Stimulated activated CD4-positive, alpha-beta T cell treated with anti-CD3 and anti-CD28 coated beads, Interleukin-15, amount 100 ng/mL, for 1 hour (primary cell): Measurements from ENCODE around the gene YJEFN3.
A peak's percentile ranks its signal among the peaks of the same experiment; 100 is the strongest.

Experiments
- DNase-seq, 2 donors: peaks; one replicate each; pipeline ENCODE4 v3.0.0-alpha.2; 2020; ENCODE audit warnings: low read depth in 1 of 2, low spot score in 1 of 2

YJEFN3 gene, protein sequence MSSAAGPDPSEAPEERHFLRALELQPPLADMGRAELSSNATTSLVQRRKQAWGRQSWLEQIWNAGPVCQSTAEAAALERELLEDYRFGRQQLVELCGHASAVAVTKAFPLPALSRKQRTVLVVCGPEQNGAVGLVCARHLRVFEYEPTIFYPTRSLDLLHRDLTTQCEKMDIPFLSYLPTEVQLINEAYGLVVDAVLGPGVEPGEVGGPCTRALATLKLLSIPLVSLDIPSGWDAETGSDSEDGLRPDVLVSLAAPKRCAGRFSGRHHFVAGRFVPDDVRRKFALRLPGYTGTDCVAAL

DNA sequence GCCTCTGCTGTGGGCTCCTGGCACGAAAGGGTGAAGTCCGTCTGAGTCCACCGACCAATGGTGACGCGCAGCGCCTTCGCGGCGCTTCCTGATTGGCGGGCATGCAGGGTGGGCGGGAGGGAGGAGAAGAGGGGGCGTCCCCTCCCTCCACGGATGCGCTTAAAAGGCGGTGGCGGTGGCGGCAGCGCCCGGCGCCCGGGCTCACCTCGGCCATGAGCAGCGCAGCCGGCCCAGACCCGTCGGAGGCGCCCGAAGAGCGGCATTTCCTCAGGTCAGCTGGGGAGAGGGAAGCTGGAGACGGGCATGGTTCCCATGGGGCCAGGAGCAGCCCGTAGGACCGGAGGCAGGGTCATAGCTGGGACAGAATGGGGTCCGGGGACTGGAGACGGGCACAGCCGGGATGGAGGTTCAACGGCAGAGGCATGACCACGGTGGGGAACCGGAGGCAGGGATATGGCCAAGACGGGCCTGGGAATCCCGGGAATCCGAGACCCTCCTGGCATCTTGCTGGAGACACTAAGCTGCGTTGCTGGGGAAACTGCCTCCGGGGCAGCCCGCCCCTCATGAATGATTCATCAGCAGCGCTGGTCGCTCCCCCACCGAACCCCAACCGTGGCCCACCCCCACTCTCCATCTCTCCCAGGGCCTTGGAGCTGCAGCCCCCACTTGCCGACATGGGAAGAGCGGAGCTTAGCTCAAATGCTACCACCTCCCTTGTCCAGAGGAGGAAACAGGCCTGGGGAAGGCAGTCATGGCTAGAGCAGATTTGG, at the start of gene YJEFN3:
Gene YJEFN3, plus strand, starts transcription at position 191 of the 770 bp plus-strand sequence. Its CDS starts 22 bp downstream, at position 213.
- DNase-seq, result no peak

DNA sequence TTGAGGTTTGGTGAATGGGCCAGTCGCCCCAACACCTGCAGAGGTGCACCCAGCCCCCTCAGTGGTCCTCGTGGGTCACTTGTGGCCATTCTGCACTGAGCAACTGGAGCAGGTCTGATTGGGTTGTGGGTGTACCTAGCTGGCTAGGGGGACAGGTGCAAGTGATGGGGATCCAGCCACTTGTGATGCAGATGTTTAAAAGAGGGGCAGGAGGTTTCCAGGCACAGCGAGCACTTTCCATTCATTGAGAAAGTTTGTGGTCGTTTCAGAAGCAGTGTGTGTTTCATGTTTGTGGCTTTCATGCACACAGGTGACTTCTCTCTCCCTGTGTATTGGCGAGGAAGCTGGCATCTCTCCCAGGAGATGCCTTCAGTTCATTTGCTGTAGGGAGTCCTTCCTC, 48.0 kb upstream of the YJEFN3 start:
- DNase-seq, result no peak

DNA sequence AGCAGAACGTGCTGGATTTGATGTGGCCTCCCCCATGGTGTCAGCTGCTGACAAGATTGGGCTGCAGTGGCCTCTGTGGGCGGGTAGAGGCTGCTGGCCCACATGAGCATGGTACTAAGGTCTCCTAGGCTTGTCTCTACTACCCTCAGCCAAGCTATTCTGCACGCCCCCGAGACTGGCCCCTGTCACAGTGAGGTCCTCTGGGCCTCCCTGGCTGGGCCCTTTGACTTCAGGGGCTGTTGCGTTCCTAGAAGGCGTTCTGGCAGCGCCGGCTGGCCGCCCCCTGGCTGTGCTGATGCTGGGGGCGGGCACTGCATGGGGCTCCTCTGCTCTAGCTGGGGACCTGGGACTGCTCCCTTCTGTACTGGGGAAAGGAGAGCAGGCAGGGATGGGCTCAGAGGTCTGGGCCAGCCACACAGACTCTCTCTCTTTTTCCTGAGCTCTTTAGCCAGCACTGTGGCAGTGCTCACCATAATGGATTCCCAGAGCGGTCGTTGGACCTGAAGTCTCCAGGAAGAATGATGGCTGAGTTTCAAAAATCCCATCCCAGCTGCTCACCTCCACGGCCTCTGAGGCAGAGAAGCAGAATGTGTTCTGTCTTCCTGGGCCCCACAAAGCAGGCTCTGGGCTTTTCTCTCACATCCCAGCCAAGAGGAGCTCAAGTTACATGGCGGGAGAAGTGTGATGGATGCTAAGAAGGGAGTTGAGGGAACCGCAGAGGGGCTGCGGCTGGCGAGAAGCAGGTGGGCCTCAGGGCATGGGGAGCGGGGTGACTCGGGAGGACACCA, 45.7 kb upstream of the YJEFN3 start:
- DNase-seq, result no peak

DNA sequence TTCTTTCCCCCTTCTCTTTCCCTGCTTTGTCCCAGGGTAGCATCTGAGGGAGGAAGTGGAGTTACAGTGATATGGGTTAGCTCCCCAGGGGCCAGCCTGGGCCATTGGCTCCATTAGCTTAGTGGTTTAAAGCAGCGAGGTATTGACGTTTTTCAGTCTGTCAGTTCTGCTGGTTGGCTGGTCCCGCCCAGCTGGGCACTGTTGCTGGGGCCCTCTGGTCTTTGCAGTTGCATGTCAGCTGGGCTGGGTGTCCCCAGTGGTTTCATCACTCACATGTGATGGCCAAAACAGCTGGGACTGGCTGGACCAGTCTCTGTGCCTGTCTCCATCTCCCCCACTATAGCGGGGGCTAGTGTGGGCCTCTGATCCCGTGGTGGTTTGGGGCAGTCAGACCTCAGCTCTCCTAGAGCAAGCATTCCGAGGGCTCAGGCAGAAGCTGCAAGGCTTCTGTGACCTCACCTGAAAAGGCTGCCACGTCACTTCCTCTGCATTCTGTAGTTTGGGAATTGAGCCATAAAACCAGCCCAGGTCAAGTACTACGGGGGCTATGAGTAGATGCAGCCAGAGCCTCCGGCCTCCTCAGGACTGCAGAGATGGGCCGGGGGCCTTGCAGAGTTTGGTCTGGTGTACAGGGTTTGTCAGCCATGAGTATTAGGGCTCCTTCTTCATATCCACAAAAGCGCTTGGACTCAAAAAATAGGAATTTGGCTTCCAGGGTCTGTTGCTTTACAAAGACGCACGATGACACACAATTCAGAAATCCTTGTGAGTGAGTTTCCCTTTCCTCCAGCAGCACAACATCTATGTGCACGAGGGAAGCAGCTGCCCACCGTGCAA, 43.3 kb upstream of the YJEFN3 start:
- no peak for DNase-seq

DNA sequence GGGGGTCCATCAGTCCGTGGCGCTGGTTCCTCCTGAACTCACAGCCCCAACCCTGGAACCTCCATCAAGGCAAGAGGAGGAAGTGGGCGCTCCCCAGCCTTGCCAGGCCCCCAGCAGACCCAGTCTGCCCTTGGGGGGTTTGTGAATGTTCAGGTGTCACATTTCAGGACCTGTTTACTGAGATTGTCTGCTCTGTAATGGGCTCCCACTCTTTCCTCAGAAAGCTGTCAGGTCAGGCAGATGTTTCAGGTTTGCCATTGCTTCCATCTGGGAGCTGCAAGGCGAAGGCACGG, 42.8 kb upstream of the YJEFN3 start:
- no peak for DNase-seq

DNA sequence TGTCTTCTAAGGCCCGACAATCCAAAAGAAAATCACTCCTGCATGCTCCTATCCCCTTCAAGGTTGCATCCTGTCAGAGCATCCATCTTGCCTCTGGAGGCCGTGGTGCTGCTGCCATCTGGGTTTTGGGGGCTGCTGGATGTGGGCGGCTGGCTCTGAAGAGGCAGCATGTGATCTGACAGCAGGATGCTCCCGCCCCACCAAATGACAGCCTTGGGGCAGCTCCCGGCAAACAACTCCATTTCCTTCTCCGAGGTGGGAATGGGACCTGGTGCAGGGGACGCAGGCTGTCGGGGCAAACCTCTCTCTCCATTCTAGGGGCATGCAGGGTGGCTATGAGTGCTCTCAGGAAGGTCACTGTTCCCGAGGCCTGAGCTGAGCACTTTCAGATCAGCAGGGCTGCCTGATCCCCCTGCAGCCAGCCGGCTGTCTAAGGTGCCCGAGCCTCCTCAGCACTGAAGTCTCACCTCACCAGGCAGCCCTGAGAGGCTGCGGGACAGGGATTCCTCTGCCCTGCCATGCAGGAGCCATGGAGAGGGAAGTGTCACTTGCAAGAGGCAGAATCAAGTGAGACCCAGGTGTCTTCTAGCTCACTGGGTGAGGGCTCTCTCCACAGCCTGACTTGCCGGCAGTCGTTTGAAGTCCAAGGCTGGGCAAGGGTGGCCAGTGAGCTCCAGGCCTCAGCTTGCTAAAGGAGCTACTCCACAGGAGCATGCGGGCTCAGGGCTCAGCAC, 42.2 kb upstream of the YJEFN3 start:
- DNase-seq, result no peak

DNA sequence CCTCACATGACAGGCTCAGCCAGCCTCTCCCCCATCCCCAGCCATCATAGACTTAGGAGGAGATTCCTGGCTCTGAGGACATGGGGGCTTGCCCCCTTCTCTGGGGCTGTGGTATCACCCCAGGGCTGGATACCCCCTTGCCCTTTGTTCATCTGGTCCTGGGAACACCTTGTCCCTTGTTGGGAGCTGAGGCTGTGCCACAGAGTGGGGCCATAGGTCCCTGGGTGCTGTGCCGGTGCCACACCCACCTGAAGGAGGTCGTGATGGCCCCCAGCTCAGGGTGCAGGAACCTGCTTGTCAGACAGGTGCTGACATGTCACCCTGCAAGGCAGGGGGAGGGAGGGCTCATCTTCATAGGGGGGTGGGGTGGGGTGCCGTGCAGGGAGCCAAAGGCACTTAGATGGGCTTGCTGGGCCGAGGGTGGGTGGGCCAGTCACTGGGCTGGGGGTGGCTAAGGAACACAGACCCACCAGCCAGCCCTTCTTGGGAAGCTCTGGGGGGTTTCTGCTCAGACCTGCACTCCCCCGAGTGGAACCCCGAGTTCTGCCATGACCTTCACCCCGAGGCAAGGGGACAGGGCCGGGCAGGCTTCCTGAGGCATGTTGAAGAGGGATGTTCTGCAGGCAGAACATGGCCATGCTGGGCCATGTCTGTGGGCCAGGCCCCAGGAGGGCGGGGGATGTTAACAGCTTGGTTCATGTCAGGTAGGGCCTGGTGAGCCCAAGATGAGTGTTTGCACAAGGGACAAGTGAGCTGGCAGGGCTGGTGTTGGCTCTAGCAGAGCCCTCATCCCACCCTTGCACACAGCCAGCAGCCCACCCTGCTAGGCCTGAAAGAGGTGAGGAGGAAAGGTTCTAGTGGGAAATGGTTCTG, 41.4 kb upstream of the YJEFN3 start:
- DNase-seq, result no peak

DNA sequence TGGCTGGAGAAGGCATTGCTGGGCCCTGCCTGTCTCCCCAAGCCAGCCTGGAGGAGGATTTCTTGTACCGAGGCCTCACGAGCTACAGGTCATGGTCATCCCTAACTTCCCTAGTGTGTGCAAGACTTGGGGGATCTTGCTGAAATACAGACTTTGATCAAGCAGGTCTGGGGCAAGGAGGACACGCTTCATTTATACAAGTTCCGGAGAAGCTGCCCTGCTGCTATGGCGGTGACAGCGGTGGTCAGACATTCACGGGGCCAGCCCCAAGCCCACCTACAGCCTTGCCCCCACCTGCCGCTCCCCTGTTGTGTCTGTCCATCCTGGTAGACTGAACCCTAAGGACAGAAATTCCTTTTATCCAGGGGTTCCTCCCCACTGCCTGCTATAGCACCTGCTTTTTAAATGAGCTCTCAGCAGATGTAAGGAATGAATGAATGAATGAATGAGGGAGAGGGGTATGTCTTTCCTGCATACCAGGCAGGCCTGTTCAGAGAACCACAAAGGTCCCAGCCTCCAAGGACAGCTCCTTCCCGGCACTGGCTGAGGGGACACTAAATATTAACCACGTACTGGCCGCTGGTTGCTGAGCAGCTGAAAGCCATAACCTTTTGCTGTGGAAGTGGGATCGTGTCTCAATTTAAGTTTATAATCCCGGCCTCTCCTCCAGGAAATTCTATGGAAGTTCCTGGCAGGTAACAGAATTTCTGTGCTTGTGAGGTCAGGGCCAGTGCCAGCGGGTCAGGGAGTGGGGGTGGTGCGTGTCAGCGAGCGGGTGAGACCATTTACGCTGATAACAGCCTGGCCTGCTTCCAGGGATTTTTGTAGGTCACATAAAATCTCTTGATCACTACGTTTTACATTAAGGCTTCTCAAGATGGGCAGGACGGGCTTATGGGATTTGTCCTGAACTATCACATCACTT, 40.5 kb upstream of the YJEFN3 start:
- DNase-seq, result no peak

DNA sequence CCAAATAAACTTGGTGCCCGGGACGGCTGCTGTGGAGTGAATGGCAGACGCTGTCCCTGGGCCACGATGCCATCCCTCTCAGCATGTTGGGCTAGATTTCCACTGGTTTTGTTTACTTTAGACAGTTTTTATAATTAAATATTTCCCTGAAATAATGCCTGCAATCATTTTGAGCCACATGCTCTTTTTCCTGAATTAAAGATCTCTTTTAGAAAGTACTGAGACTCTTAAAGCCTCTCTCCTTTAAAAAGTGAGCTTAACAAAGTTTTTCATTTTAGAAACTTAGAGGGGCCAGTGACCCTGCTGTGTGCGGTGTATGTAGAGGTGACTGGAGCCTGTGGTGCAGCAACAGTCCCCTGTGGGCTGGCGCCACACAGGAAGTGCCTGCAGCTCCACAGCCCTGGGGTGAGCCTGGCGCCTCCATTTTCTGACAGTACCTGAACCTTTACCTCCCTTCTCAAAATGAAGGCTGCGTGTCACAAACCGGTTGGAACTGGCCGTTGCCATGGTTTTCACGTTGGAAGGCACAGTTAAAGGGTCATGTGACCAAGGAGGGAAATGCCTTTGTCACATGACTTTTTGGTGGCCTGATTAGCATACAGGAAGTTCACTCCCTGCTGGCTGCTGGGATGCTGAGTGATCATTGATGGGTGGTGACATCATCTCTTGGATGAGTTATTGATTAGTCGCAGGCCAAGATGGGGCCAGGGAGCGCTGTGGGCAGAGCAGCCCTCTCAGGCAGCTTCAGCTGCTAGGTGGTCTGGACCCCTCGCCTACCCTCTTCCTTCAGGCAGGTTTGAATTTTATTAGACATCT, 39.6 kb upstream of the YJEFN3 start:
- DNase-seq, result peak; percentile 58 to 74

DNA sequence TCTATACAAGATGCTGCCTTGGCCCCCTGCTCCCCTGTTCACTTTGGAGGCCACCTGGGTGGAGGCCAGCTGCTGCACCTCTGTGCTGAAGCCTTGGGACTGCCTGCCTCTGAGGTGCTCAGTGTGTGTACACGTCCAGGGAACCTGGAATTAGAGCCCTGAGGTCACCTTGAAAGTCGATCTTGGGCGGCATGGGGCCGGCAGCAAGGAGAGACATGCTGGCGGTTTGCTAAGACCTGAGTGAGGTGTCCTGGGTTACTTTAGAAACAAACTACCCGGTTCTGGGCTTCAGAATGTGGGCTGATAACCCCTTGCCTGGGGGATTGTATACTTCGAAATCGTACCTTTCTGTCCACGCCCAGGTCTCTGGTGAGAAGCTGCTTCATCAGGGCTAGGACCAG, 38.9 kb upstream of the YJEFN3 start:
- DNase-seq, result no peak

DNA sequence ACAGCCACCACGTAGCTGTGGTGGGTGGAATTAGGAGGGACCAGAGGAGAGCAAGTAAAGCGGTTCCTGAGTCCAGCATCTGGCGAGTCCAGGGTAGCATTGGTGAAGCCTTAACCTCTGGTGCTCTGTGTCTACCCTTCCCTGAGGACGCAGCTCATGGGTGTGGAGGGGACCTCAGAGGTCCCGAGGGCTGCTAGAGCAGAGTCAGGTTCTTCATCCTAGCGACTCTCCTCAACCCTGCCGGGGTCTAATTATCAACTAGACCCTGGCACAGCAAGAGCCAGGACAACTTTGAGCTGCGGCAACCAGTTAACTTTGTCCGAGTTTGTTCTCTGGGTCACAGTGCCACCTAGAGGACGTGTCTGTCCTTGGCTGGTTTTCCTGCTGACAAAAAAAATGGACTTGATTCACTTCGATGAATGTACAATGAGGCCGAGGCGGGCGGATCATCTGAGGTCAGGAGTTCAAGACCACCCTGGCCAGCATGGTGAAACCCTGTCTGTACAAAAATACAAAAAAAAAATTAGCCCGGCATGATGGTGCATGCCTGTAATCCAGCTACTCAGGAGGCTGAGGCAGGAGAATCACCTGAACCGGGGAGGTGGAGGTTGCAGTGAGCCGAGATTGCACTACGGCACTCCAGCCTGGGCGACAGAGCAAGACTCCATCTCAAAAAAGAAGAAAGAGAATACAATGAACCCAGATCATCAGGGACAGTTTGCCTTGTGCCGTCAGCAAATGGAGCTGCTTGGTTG, 38.3 kb upstream of the YJEFN3 start:
- peak; percentile 58 to 68 for DNase-seq

DNA sequence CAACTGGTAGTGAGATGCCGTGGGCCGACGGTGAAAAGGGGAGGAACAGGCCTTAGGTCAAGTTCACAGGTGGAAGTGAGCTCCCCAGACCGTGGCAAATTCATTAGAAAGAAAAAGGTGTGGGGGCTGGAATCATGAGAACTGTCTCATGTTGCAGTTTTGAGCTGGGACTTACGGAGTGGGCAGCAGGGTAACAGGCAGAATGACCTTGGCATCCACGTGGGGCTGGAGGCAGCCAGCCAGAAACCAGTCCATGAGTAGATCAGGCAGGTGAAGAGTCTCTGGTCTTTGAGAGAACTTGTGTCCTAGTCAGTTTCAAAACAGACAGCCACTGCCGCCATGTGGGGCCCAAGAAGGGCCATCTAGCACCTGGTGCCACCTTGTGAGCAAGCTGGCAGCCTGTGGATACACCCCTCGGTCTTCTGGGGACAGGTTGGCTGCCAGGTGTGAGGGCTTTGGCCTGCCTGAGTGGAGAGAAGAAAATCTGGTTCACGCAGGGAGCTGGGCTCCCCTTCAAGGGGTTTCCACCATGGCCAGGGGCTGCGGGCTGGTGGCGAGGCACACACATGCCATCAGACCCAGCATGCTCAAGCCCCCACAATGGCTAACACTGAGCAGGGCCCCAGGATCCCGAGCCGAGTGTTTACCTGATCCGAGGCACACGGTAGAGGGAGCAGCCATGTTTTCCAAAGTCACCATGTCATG, 37.2 kb upstream of the YJEFN3 start:
- DNase-seq, result no peak

DNA sequence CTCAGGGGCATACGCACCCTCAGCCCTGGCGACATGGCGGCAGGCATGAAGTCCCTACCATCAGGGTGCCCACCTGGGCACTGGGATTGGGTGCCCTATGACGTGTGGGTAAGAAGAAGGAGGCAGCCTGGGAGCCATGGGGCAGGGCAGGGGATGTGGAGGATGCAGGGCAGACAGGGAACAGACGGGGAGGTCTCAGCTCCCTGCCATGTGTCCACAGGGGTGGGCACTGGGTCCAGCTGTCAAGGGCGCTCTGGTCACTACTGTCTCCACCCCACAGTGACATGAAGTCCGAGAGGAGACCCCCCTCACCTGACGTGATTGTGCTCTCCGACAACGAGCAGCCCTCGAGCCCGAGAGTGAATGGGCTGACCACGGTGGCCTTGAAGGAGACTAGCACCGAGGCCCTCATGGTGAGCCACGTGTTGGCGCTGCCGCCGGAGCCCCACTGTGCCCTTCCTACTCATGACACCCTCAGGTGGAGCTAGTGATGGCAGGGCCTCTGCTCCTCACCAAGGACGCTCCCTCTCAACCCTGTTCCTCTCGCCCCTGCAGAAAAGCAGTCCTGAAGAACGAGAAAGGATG, 36.6 kb upstream of the YJEFN3 start:
- no peak for DNase-seq

DNA sequence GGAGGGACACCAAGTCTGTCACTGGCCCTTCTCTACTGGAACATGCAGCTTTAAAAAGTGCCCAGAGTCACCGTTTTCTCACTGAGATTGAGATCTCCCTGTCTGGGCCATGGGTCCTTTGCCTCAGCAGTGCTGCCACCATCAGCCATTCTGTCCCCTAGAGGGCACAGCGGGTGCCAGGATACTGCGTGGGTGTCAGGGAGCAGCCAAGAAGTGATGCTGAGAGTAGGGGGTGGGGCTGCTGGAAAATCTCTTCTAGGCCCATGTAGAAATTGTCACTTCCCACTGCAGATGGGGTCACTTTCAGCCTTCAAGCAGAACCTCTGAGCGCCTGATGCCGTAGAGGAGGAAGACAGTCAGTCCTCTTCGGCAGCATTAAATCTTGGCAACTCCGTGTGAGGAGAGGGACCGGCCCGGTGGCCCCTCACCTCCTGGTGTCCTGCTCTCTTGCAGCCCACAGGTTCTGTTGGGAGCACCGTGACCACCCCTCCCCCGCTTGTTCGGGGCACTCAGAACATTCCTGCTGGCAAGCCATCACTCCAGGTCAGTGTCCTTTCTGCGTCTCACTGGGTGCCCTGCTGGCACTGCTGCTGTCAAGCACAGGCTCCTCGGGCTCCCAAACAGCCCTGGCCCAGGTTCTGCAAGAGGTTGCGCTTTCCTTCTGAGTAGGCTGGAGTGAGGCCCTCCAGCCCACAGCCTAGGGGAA, 34.7 kb upstream of the YJEFN3 start:
- DNase-seq, result no peak
